Right renal pelvis (tissue), 4 donors: Measurements from ENCODE around the gene FEZF1. TPM values are rescaled to one million over a fixed set of nuclear protein-coding genes. Genes with fewer than 3 reads are reported as not detected.
A peak's percentile ranks its signal among the peaks of the same experiment; 100 is the strongest.

ENCODE experiments used
- DNase-seq, 4 donors: peaks; one replicate each; pipeline ENCODE4 v3.0.0-alpha.2; 2013; ENCODE audit warnings: low read depth in 4 of 4, low spot score in 3 of 4, missing footprints in 1 of 4
- polyA plus RNA-seq, 4 donors: library from polyadenylated mRNA; unstranded; fragments of 120-200 nt; gene quantifications; one replicate each; pipeline ENCODE4 v1.2.1, GENCODE V29; 2013; ENCODE audit not compliant: insufficient read length in 4 of 4

FEZF1 gene
- polyA plus RNA-seq = not detected

DNA sequence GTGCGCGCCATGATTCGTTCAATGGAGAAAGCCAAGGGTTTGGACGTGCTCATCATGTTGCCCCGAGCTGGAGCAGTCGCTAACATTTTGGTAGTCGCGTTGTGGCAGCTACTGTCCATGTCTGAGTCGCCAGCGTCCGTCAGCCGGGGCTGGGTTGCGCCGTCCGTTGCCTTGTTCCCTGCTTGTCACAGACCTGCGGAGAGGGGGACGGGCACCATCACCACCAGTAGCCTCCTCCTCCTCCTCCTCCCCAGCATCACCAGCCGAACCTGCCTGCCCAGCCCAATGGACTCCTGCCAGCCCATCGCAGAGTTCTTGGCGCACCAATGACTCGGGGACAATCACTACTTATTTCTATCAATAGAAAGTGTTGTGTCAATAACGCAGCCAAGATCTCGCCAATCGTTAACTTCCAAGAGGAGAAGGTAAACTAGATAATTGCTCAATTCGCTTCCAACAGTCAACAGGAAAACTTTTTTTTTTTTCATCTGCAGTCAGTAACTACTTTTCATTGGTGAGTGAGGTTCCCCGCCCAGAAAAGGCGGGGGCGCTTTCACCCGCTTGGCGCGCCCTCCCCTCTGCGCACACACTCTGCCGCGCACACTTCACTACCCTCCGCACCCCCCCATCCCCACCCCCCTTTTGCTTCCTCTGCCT lies at the start of gene FEZF1:
TSS of gene FEZF1 (minus strand) at position 432 of the 657 bp plus-strand sequence. CDS start at position 119, 313 bp downstream.
- no peak for DNase-seq

DNA sequence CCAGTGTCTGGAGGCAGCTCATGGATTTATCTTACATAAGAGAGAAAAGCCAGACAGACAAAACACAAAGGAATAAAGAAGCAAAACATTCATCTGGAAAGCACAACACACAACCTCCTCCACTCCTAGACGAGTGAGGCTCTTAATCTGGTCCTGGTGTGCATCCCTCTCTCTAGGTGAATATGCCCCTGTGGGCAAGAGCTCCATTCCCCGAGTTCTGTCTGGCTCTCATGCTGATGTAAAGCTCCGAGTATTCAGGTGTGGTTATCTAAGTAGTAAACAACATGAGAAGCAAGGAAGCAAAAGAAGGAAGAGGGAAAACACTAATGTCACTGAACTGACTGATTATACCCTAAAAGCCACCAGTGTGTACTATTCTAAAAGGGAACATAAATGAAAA lies 47.9 kb upstream of the FEZF1 start:
- DNase-seq = no peak

DNA sequence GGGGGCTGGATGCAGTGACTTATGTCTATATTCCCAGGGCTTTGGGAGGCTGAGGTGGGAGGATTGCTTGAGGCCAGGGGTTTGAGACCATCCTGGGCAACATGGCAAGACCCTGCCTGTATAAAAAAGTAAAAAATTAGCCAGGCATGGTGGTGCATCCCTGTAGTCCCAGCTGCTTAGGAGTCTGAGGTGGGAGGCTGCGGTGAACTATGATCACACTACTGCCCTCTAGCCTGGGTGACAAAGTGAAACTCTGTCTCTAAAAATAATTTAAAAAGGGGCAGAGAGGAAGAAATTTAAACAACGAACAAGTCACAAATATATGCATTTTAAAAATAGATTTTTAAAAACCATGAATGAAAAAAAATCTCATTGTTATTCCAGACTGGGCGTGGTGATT lies 46.2 kb upstream of the FEZF1 start:
- no peak for DNase-seq

DNA sequence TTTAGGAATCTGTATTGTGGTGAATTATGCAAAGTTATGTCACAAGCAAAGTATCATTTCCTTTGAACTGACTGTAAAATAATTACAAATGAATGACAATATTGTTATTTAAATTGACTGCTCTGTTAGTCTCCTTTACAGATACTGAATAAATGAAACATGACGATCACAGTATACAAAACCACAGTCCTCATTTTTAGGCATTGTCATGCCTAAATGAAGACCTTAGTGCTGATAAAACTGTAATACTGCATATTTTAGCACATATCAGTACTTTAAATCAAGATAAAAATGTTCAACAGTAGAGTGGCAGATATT lies 39.7 kb upstream of the FEZF1 start:
- DNase-seq = no peak

DNA sequence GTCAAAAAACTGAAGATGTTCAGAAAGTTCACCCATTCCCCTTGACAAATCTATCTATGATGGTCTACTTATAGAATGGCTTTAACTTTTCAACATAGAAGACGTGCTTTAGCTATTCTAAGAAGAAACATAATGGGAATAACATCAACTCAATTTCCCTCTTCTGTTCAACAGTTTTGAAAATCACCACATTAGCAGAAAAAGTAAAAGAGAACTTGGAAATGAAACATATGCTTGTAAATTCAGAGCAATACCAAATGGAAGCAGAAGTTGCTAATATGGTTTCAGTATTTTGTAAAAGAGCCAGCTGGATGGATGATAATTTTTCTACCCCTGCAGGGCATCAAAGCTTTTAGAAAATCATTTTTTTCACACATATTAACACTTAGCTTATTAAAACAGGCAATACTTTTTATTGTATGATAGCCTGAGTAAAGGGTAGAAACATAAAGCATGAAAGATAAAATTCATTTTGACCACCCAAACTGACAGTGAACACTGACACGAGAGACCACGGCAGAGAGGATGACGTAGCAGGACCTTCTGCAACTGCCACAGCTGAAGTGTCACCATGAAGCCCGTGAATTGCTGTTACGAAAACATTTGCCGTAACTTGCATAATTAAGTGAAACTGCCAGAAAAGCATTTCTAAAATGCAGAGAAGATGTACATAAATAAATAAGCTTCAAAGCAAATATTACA lies 39.2 kb upstream of the FEZF1 start:
- no peak for DNase-seq

DNA sequence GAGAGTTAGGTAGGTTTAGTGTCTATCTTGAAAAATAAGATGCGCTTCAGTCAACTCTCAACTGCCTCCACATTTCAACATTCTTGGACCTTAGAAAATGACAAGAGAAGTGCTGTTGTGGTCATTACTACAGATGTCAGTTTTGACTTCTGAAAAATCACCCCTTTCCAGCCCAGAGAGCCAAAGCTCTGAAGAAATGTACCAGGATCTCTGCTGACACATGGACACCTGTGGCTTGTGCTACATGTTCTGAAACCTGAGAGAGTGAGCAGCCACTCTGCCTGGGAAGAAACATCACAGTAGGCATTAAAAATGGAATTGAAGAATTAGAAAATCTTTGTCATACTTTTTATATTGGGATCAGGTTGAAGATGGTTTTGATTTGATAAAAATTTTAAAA lies 35.9 kb upstream of the FEZF1 start:
- no peak for DNase-seq

DNA sequence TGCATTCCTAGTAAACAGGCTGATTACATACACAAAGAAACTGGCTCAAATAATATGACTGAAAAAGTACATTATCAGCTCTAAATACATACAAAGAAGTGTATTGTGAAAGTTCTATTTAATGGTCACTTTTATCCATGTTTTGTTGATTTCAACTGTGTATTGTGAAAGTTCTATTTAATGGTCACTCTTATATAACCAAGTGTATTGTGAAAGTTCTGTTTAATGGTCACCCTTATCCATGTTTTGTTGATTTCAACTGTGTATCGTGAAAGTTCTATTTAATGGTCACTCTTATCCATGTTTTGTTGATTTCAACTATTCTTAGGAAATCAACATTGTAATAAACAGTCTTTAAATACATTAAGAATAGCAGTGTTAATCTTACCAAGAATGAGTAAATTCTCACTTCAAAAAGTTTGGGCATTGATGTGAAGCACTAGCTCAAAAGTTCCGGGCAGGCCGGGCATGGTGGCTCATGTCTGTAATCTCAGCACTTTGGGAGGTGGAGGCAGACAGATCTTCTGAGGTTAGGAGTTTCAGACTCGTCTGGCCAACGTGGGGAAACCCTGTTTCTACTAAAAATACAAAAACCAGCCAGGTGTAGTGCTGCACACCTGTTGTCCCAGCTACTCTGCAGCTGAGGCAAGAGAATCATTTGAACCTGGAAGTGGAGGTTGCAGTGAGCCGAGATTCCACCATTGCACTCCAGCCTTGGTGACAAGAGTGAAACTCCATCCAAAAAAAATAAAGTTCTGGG lies 34.8 kb upstream of the FEZF1 start:
- DNase-seq = no peak

DNA sequence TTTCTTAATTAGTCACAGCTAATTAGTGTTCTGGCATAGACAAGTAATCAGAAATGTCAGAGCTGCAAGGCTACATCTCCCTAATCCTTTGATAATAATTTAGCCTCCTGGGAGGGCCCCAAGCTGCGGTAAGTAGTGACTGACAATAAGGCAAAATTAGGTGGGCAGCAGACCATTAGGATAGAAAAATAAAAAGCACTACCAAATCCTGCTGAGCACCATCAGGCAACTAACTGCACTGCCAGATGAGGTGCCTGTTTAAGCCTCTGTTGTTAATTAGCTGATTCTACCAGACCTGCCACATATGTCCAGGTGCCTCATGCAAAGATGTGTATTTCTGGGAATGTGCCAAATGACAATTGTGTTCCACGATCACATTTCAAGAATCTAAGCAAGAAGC lies 32.5 kb upstream of the FEZF1 start:
- no peak for DNase-seq

DNA sequence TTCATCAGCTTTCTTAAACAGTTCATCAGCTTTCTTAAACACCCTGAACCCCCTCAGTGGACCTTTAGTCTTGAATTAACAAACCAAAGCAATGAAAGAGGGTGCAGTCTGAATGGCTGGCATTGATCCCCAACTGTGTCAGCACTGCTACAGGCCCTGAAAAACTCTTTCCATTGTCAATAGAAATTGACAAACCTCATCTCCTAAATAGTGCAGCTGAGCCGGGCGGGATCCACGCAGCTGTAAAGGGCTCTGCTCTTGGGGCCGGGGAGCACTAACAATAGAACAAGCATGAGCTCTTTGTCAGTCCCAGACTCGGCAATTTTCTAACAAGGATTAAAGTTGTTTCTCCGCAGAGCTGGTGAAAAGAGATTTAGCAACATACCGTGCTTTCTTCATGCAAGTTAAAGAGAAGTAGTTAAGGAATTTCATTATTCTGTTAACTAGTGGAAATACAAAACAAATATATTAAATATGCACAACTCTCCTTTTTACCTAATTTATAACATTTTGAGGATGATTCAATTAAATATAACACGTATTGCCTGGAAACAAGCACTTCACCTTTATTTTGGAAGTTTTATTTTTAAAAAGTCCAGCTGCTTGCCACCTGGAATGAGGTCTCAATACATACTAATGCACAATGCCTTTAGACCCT lies 24.7 kb upstream of the FEZF1 start:
- DNase-seq = no peak

DNA sequence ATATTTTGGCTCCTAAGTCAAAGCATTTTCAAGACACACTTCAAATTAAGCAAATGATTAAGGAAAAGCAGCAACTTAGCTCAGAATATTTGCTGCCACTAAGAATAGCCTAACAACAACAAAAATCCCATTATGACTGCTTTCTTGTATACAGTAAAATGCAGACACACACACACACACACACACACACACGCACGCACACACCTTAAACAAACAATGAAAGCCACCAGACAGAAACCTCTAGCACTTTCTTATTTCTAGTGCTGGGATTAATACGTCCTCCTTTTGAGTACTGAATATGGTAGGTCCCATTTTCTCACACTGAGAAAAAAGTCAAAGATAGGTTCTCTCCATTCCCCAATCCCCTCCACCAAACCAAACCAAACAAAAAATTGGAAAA lies 23.4 kb upstream of the FEZF1 start:
- DNase-seq = no peak

DNA sequence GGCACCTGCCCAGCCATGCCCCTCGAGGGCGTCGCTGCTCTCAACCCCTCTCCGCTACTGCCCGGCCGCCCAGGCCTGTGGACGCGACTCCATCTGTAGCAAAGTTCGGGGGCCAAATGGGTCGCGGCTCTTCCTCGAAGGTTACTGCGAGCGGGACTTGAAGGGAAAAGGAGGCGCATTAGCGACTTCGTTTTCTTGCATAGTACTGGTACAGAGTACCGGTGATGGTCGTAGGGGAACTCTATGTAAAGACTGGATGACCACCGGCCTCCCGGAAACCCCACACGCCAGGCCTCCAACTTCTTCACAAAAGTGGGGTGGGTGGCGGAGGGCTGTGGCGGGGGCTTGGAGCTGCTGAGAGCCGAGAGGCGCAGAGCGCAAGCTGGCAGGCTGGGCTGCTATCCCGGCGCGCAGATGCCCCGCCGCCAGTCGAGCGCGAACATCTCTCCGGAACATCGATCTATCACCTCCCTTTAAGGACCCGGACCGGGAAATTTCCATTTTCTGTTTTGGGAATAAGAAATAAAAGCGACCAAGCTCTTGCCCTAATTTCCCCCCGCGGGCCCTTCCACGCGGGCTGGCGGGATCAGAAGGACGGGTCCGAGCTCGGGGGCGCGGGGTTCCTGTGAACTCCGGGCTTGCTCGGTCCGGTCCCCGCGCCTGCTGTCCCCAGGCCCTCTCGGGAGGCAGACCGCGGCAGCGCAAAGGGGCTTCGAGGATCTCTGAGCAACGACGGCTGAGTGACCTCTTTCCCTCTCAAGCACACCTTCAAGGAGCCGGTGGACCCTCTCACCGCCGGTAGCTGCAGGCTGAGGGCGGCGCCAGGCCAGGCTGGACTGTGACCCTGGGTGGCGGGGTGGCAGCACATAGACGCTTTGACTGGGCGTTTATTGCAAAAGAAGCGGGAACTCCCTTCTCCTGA lies 12.2 kb upstream of the FEZF1 start:
- peak in 1 of 4 donors; percentile 12 for DNase-seq

DNA sequence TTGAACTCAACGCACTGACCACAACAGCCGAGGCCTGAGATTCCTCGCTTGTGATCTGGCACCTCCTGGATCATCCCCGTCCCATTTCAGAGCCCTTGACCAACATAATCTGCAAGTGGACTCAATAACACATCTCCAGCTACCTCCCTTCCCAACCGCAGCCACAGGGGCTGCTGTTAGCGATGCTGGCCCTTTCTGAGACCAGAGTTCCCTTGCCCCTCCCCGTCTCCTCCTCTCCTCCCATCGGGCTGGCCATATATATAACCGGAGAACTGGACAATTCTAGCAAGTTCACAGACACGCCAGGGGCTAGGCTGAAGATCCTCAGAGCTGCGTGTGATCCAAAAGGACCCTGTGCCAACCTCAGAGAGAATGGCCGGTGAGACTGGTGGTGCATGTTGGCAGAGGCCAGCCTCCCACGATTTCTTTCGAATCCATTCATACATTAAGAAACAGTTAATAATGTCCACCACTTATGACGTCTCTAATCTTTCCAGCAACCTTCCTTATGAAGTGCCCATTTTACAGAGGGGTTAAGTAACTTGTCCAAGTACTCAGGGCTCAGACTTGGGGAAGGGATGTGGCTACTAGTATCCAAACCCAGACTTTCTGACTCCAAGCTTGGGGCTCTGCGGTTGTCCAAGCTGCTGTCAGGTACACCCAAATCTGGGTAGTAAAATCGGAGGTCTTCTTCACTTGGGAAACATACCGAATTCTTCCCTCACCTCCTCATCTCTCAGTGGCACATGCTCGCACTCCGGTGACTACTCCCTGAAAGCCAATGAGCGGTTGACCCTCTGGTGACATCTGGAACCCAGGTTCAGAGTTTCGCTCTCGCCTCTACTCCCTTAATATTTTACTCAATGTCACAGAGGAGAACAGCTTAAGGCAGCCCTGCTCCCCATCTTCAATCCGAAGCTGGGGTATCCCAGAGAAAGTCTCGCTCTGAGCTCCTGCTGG lies 11.2 kb upstream of the FEZF1 start:
- DNase-seq = no peak

DNA sequence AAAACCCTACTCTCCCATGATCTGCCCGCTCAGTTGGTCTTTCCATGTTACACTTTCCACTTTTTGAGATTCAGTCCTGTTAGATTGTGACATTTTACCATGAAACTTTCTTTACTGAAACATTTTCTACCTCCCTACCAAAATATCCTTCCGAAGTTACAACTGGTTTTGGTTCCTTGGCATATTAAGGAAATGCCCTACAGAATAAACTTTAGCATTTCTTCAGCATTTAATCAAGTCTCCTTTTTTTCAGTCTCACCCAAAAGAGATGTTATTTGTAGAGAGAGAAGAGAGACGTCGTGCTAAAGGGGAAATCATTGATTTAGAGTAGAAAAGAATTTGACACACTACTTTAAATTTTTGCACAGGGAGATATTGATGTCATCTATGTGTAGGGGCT lies 9.7 kb upstream of the FEZF1 start:
- no peak for DNase-seq

DNA sequence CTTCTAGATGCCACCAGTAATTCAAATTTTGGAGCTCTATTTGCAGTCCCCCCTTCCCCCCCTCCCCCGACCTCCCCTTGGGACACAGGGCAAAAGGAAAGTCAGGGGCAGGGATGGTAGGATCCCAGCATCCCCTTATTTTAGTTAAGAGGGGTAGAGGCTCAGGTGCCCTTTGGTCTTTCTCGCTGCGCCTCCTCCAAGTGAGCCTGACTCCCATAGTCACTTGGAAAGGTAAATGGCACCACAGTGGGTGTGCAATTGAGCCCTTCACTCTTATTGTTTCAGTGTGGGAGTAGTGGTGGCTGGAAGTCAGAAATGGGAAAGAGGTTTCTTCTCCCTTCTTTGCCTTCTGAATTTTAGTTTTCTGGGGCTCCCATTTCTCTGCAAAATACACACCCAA lies 8.2 kb upstream of the FEZF1 start:
- DNase-seq = no peak

DNA sequence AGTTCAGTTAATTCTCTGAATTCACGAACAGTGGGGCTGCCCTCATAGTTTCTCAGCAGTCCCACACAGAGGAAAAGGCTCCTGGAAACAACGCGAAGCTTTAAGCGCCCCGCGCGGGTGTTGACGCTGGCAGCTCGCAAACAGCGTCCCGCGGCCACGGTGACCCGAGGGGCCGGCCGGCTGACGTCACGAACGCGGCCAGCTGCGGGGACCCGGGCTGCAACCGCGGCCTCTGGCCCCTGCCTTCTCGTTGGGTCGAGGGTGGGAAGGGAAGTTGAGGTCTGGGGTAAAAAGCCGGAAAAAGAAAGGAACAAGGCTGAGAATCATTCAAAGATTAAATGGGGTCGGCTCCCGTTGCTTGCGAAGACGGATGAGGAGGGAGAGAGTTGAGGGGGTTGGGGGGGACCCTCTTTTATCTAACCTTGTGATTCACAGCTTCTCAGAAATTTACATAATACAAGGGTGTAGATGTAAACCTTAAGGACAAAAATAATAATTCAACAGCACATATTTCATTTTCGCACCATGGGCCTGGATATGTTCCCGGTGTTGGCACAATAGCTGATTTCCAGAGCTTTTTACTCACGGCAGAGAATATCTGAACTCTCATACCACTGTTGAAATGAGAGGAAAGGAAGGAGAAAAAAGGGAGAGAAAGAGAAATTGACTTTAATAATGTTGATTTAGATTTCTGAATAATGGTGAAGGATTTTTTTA lies 7.3 kb upstream of the FEZF1 start:
- no peak for DNase-seq

DNA sequence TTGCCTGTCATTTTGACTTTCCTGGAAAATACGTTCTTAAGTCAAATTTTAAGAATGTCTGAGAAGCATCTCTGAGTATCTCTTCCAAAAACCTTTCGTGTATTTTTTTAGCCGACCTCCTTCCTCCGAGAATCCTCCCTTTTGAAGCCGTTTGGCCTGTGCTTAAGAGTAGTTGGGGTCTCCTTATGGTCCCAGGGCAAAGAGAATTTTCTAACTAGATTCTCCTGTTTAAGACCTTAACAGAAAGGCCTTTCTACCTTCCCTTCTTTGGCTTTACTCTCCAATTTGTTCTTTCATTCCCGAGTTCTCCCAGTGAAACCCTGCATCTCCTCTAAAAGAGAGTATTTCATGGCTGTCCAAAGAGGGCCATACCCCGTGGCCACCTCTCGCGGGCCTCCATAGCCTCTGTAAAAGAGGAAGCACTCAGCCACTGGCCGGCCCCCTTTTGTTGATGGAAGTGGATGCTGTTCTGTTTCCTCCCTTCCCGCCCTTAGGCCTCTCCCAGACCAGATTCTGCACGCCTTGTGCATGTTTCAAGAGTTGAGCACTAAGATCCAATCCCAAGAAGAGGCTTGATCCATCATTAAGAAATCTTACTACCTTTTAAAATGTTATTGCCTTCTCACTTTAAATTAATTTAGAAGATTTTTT lies 6.6 kb upstream of the FEZF1 start:
- no peak for DNase-seq

DNA sequence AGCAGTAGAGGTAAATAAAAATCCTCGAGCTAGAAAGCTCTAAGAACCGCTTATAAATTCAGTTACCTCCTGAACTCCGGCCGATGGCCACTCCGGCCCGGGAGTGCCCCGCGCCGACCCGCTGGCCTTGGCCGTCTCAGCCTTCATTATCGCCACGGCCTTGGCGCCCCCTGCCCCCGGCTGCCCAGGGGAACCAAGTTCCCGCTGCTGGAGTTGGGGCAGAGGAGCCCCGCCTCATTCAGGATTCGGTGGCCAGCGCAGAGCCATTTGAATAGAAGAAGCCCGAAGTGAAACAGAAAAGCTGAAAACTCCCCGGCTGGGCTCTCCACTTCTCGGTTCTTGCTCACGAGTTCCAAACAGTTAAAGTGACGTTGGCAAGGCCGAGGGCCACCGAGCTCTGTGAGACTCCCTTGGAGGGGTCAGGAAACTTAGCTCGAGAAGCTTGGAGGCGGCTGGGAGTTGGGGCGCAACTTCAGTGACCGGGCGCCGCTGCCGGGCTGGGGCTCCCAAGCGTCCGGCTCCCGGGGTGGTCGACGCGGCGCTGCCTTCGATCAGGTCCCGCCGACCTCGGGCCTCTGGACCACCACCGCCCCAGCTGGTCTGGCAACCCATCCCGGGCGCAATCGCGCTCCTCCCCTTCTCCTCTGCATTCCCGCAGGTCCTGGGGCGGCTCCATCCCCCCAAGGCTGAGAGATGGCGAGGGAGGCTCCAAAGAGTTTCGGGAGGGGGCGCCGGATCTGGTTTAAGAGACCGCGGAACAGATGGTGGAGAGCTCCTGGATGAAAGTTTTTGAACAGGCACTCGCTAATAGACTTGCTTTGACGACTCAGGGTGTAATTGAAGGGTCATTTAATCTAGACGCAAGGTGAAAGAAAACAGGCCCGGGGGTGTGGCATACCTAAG lies 5.8 kb upstream of the FEZF1 start:
- DNase-seq = peak in 1 of 4 donors; percentile 32
